ENCODE measurements around the gene CNIH3.

Gene CNIH3

GRCh38 chr1:224612246-224612645 lies 3.9 kb upstream of the CNIH3 start:
- TF ChIP-seq, protein P1, sequence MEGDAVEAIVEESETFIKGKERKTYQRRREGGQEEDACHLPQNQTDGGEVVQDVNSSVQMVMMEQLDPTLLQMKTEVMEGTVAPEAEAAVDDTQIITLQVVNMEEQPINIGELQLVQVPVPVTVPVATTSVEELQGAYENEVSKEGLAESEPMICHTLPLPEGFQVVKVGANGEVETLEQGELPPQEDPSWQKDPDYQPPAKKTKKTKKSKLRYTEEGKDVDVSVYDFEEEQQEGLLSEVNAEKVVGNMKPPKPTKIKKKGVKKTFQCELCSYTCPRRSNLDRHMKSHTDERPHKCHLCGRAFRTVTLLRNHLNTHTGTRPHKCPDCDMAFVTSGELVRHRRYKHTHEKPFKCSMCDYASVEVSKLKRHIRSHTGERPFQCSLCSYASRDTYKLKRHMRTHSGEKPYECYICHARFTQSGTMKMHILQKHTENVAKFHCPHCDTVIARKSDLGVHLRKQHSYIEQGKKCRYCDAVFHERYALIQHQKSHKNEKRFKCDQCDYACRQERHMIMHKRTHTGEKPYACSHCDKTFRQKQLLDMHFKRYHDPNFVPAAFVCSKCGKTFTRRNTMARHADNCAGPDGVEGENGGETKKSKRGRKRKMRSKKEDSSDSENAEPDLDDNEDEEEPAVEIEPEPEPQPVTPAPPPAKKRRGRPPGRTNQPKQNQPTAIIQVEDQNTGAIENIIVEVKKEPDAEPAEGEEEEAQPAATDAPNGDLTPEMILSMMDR (IDR thresholded peaks at IDR 0.05; ENCODE audit: low read depth, low read length): no peak
- no peak for DNase-seq (ENCODE audit: low read depth, low spot score)
- no peak overlapping the region for H3K4me3 ChIP-seq (ENCODE audit: low read depth, low read length)
- in situ Hi-C loops (cut with HindIII; ENCODE audit: low sequenced_read_pairs): loop anchor here (25.0 kb wide), 1 partner anchor 100 kb away; no protein-coding TSS in a partner anchor

DNA sequence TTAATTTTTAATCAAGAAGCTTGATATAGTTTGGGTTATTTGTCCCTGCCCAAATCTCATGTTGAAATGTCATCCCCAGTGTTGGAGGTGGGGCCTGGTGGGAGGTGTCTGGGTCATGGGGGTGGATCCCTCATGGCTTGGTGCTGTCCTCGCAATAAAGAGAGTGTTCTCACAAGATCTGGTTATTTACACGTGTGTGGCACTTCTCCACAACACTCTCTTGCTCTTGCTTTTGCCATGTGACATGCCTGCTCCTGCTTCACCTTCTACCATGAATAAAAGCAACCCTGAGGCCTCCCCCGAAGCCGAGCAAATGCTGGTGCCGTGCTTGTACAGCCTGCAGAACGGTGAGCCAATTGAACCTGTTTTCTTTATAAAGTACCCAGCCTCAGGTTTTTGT lies 2.6 kb upstream of the CNIH3 start:
- no peak overlapping the region for H3K4me3 ChIP-seq (ENCODE audit: low read depth, low read length)
- in situ Hi-C loops (cut with HindIII; ENCODE audit: low sequenced_read_pairs): loop anchor here (25.0 kb wide), 1 partner anchor 101 kb away; no protein-coding TSS in a partner anchor
- TF ChIP-seq, protein P1 (IDR thresholded peaks at IDR 0.05; ENCODE audit: low read depth, low read length): no peak
- DNase-seq (ENCODE audit: low read depth, low spot score): no peak

DNA sequence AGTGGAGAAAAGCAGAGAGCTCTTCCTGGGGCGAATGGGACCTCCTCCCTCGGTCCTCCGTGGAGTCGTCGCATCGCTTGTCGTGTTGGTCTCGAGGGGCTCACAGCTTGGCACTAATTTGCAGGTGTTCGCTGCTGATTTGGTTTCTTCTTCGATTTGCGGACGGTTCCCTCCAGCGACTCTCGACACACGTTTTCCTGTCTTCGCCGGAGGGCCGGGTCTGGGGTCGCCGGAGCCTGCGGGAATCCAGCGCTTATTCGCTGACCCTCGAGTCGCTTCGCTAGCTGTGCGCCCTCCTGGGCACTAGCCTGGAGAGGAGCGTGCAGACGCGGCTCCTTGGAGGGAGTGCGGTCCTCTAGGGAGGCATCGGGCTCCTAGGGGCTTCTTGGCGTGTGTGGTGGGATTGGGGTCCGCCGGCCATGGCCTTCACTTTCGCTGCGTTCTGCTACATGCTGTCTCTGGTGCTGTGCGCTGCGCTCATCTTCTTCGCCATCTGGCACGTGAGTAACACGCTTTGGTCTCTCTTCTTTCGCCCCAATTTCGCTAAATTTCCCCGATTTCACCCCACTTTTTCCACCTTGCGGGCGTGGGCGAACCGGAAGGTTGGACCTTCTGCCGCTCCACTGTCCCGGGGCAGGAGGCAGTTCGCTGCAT lies 766 bp downstream of the CNIH3 start:
- no peak for DNase-seq (ENCODE audit: low read depth, low spot score)
- in situ Hi-C loops (cut with HindIII; ENCODE audit: low sequenced_read_pairs): loop anchor here (25.0 kb wide), 1 partner anchor 105 kb away; no protein-coding TSS in a partner anchor
- H3K4me3 ChIP-seq (ENCODE audit: low read depth, low read length): peak overlapping the region; percentile 78
- TF ChIP-seq, protein P1 (IDR thresholded peaks at IDR 0.05; ENCODE audit: low read depth, low read length): no peak

DNA sequence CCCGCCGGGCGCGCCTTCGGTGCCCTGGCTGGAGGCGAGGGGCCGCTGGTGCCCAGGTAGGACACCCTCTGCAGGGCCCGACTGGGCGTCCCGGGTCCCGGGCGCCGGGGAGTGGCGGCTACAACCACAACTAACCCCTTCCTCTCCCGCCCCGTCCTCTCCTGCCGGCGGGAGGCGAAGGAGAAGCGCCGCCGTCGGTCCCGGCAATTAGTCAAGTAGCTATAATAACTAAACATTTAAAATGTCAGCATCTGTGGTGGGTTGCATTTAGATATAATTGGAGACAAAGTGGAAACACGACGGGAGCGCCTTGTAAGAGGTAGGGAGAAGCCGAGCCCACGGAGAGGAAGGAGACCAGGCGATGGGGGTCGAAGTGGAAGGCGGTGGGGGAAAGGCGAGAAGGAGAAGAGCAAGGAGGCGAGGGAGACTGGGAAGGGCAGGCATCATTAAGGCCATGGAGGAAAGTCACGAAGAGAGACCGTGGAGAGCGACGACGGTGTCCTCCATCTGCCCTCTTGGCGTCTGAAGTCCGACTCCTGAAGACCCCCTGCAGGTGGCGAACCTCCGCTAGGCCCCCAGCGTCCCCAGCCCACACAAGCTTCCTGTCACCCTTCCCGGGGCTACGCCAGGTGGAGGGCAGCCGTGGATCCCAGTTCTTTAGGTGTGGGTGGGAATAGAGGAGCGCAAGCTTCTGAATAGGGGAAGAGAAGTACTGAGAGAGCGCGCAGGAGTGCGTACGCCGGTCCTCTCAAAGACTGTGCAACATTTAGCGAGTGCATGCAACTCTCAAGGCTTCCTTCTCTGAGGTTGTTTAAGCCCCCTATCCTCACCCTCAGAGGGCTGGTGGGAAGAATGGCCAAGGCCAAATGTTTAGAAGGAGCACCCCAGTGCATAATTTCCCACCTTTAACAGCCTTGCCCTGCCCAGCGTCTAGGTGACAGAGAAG lies 1.6 kb downstream of the CNIH3 start:
- no peak for DNase-seq (ENCODE audit: low read depth, low spot score)
- H3K4me3 ChIP-seq (ENCODE audit: low read depth, low read length): peak overlapping the region; percentile 78
- in situ Hi-C loops (cut with HindIII; ENCODE audit: low sequenced_read_pairs): loop anchor here (25.0 kb wide), 1 partner anchor 105 kb away; no protein-coding TSS in a partner anchor
- TF ChIP-seq, protein P1 (IDR thresholded peaks at IDR 0.05; ENCODE audit: low read depth, low read length): no peak

DNA sequence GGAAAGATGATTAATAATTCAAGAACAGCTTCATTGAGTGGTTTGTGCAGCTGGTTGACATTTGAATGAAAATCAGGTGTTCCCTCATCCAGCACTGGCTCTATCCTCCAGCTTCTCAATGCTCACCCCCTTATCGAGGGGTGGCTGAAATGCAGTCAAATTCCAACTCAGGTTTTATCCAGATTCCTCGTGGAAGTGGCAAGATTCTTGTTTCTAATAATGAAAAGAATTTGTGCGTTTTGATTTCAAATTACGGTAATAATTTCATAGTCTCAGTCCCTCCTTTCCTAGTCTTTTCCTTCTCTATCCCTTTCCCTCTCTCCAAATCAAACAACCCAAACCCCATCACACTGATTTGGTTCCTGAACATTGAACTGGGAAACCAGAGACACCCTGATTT lies 3.1 kb downstream of the CNIH3 start:
- in situ Hi-C loops (cut with HindIII; ENCODE audit: low sequenced_read_pairs): loop anchor here (25.0 kb wide), 1 partner anchor 107 kb away; no protein-coding TSS in a partner anchor
- DNase-seq (ENCODE audit: low read depth, low spot score): no peak
- H3K4me3 ChIP-seq (ENCODE audit: low read depth, low read length): peak overlapping the region; percentile 78
- TF ChIP-seq, protein P1 (IDR thresholded peaks at IDR 0.05; ENCODE audit: low read depth, low read length): no peak

DNA sequence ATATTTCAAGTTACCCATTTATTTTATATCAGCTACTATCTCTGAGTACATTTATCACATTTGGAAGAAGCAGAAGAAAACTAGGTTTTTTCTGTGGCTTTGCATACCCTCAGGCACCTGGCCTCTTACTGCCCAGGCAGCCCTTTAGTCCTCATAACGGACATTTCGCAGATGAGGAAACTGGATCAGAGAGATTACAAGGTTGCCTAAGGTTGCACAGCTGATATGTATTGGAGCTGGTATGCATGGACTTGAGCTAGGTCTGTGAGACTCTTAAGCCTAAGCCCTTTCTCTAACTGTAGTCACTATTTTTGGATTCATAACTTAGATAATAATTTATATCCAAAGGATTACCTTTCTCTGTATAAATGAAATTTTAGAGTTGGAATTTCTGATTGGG lies 4.0 kb downstream of the CNIH3 start:
- in situ Hi-C loops (cut with HindIII; ENCODE audit: low sequenced_read_pairs): loop anchor here (25.0 kb wide), 1 partner anchor 108 kb away; no protein-coding TSS in a partner anchor

More for the DNA sequence above, 4.0 kb downstream of the CNIH3 start:
- H3K4me3 ChIP-seq (ENCODE audit: low read depth, low read length): peak overlapping the region; percentile 78
- TF ChIP-seq, protein P1 (IDR thresholded peaks at IDR 0.05; ENCODE audit: low read depth, low read length): no peak
- no peak for DNase-seq (ENCODE audit: low read depth, low spot score)

All from astrocyte of the spinal cord (primary cell).